WTC11 (cell line): Measurements from ENCODE around the gene IFNL2. TPM values are rescaled to one million over a fixed set of nuclear protein-coding genes. Genes with fewer than 3 reads are reported as not detected.

ENCODE experiments used
- ATAC-seq: fragments of 200-7000 bp; cut with Tn5 transposase; 2 replicates; pipeline ENCODE4 v1.10.0; 2021; ENCODE audit warnings: mild to moderate bottlenecking, moderate library complexity
- CTCF ChIA-PET: fragments of 300-600 bp; sonication (Branson Sonifier 250); formaldehyde crosslinking; loops from one replicate; lab custom pipeline; 2021; ENCODE audit warnings: antibody characterized with exemption; lab: Charles Lee
- POLR2A ChIA-PET: fragments of 350-600 bp; sonication (Branson Sonifier 250); formaldehyde crosslinking; loops from one replicate; lab custom pipeline; 2021; ENCODE audit warnings: antibody characterized with exemption; lab: Charles Lee
- DNase-seq: peaks from one replicate; pipeline ENCODE4 v3.0.0; 2021; ENCODE audit warnings: low spot score
- H3K27ac Mint-ChIP-seq: 2 replicates; pipeline ENCODE4 v1.8.0; 2021; ENCODE audit warnings: mixed read lengths
- H3K27me3 Mint-ChIP-seq: 2 replicates; pipeline ENCODE4 v1.8.0; 2021; ENCODE audit warnings: low read depth, mild to moderate bottlenecking, moderate library complexity, mixed read lengths
- H3K36me3 Mint-ChIP-seq: 2 replicates; pipeline ENCODE4 v1.8.0; 2021; ENCODE audit warnings: mixed read lengths
- H3K4me1 Mint-ChIP-seq: 2 replicates; pipeline ENCODE4 v1.8.0; 2022; ENCODE audit warnings: mixed read lengths
- H3K4me3 Mint-ChIP-seq: 2 replicates; pipeline ENCODE4 v1.8.0; 2021; ENCODE audit warnings: mild to moderate bottlenecking, moderate library complexity, mixed read lengths
- H3K9me3 Mint-ChIP-seq: 2 replicates; pipeline ENCODE4 v1.8.0; 2021; ENCODE audit warnings: mixed read lengths
- CREB1 ChIP-seq: sonication (generic); formaldehyde crosslinking; IDR thresholded peaks from 2 replicates; pipeline ENCODE4 v1.8.0; 2023; ENCODE audit warnings: mild to moderate bottlenecking, missing genetic modification reagents
- EMX1 ChIP-seq: fragments of 250-450 bp; sonication (Bioruptor Pico); IDR thresholded peaks from 2 replicates; pipeline ENCODE4 v1.8.0; 2021; ENCODE audit warnings: mild to moderate bottlenecking
- MAX ChIP-seq: sonication (generic); formaldehyde crosslinking; IDR thresholded peaks from 2 replicates; pipeline ENCODE4 v1.8.0; 2022; ENCODE audit warnings: mild to moderate bottlenecking, missing genetic modification reagents
- MLX ChIP-seq: sonication (generic); formaldehyde crosslinking; IDR thresholded peaks from 2 replicates; pipeline ENCODE4 v1.8.1; 2023; ENCODE audit warnings: mild to moderate bottlenecking, missing genetic modification reagents, moderate library complexity
- PRDM15 ChIP-seq: sonication (generic); formaldehyde crosslinking; IDR thresholded peaks from 2 replicates; pipeline ENCODE4 v1.8.0; 2022; ENCODE audit warnings: missing genetic modification reagents
- RELA ChIP-seq: sonication (generic); formaldehyde crosslinking; IDR thresholded peaks from 2 replicates; pipeline ENCODE4 v1.8.1; 2022; ENCODE audit warnings: missing genetic modification reagents, mild to moderate bottlenecking, borderline replicate concordance
- STAT6 ChIP-seq: sonication (generic); formaldehyde crosslinking; conservative IDR thresholded peaks from 2 replicates; pipeline ENCODE4 v1.8.1; 2023; ENCODE audit warnings: mild to moderate bottlenecking, low read depth, missing genetic modification reagents, moderate library complexity
- TEAD1 ChIP-seq: sonication (generic); formaldehyde crosslinking; IDR thresholded peaks from 2 replicates; pipeline ENCODE4 v1.8.0; 2022; ENCODE audit warnings: mild to moderate bottlenecking, missing genetic modification reagents
- ZNF532 ChIP-seq: fragments of 250-450 bp; sonication (Bioruptor Pico); IDR thresholded peaks from 2 replicates; pipeline ENCODE4 v1.9.0; 2021; ENCODE audit warnings: mild to moderate bottlenecking, borderline replicate concordance
- total RNA-seq: library from RNA; stranded (reverse); gene quantifications from 3 replicates; pipeline ENCODE4 v1.2.3, GENCODE V29; 2021
- TF ChIP-seq, protein P1 (sequence below): sonication (generic); formaldehyde crosslinking; IDR thresholded peaks from 2 replicates; pipeline ENCODE4 v1.8.1; 2023; ENCODE audit warnings: mild to moderate bottlenecking, missing genetic modification reagents, moderate library complexity

The IFNL2 gene
- total RNA-seq, 1 experiment from 2014 or later, result not detected

- ChIA-PET POLR2A (no interaction called here), CTCF (interaction anchor here (0.7 to 1.8 kb wide), 5 partner anchors 23 to 103 kb away, joined by 3 to 10 read pairs (median 3); no protein-coding TSS in a partner anchor)
- Mint-ChIP-seq H3K27me3 (peaks cover 41% of the 10 kb centered on the region), H3K9me3 (no peaks in the 10 kb centered on the region), H3K36me3 (no peaks in the 10 kb centered on the region), H3K27ac (no peak overlapping the region), H3K4me3 (no peak overlapping the region), H3K4me1 (no peaks in the 10 kb centered on the region)
- ATAC-seq (peak; percentile 39), DNase-seq (peak; percentile 26)
- TF ChIP-seq, protein P1, sequence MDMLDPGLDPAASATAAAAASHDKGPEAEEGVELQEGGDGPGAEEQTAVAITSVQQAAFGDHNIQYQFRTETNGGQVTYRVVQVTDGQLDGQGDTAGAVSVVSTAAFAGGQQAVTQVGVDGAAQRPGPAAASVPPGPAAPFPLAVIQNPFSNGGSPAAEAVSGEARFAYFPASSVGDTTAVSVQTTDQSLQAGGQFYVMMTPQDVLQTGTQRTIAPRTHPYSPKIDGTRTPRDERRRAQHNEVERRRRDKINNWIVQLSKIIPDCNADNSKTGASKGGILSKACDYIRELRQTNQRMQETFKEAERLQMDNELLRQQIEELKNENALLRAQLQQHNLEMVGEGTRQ (CRISPR knock-in tag), result no peak
Observed at GRCh38 chr19:39224910-39225309, 43.3 kb upstream of the IFNL2 start.

DNA sequence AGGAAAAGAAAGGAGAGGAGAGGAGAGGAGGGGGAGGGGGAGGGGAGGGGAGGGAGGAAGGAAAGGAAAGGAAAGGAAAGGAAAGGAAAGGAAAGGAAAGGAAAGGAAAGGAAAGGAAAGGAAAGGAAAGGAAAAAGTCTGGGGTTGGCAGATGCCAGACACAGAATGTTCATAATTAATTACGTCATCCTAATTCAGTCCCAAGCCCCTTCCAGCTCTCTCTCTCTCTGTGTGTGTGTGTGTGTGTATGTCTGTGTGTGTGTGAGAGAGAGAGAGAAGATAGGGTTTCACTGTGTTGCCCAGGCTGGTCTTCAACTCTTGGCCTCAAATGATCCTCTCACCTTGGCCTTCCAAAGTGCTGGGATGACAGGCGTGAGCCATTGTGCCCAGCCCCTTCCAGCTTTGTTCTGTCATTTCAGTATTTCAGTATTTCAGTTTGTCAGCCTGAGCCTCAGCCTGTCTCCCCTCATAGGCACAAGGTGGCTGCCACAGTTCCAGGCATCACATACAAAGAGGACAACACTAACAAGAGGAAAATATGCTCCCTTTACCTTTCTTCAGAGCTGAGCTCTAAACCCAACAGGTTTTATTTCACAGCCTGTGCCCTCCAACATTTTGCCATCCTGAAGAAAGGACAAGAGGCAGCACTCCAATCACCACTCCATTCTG is 38.0 kb upstream of the IFNL2 start:
- H3K4me3 Mint-ChIP-seq, result no peak overlapping the region
- ChIA-PET POLR2A (no interaction called here), CTCF (no interaction called here)
- TF ChIP-seq TEAD1 (CRISPR knock-in tag) (no peak), MAX (no peak)
- no peaks in the 10 kb centered on the region for H3K36me3 Mint-ChIP-seq
- no peak overlapping the region for H3K27ac Mint-ChIP-seq
- H3K9me3 Mint-ChIP-seq, result no peaks in the 10 kb centered on the region
- peaks cover 38% of the 10 kb centered on the region for H3K27me3 Mint-ChIP-seq
- no peak for DNase-seq
- H3K4me1 Mint-ChIP-seq, result no peaks in the 10 kb centered on the region
- ATAC-seq, result no peak

- Mint-ChIP-seq H3K4me3 (no peak overlapping the region), H3K27me3 (peaks cover 37% of the 10 kb centered on the region)
Observed at GRCh38 chr19:39232708-39233107, 35.5 kb upstream of the IFNL2 start.

DNA sequence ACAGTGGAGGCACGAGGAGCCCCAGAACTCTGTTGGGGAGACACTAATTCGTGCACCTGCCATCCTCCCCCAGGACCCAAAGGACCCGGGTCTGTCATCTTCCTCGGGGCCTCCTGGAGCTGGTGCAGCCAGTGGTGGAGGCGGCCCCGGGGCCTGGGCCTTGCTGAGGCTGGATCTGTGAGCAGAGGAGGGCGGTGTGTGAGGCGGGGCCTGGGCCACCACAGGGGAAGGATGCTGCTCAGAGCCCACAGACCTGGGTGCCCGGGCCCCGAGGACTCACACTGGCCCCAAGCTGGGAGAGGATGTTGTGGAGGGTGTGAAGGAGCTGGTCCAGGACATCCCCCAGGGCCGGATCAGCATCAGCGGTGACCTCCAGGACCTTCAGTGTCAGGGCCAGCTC is 31.7 kb upstream of the IFNL2 start:
- H3K4me3 Mint-ChIP-seq, result no peak overlapping the region
- 0 out of 2 replicates have a peak, but pooled peaks cover 2% of the 10 kb centered on the region for H3K4me1 Mint-ChIP-seq
- no peaks in the 10 kb centered on the region for H3K9me3 Mint-ChIP-seq
- DNase-seq (no peak), ATAC-seq (no peak)
- H3K27me3 Mint-ChIP-seq, result peaks cover 50% of the 10 kb centered on the region
- H3K36me3 Mint-ChIP-seq, result no peaks in the 10 kb centered on the region
- CTCF ChIA-PET, result interaction anchor here (0.7 to 1.2 kb wide), 2 partner anchors 37 to 106 kb away, joined by 4 read pairs; partner anchors contain the start of gene SAMD4B
- POLR2A ChIA-PET, result interaction anchor here (0.6 kb wide), 1 partner anchor 522 kb away, joined by 3 read pairs; no protein-coding TSS in a partner anchor
- H3K27ac Mint-ChIP-seq, result no peak overlapping the region
- TF ChIP-seq STAT6 (CRISPR knock-in tag), result no peak
- no peak for TF ChIP-seq ZNF532 (CRISPR knock-in tag)
- TF ChIP-seq CREB1 (CRISPR knock-in tag), result no peak
- TF ChIP-seq EMX1 (CRISPR knock-in tag), result no peak
- no peak for TF ChIP-seq MLX (CRISPR knock-in tag)

More at GRCh38 chr19:39232708-39233107, 35.5 kb upstream of the IFNL2 start:
- H3K4me1 Mint-ChIP-seq, result 0 out of 2 replicates have a peak, but pooled peaks cover 2% of the 10 kb centered on the region
- TF ChIP-seq RELA (CRISPR knock-in tag) (no peak), PRDM15 (CRISPR knock-in tag) (no peak)
- ChIA-PET CTCF (interaction anchor here (0.7 to 1.8 kb wide), 2 partner anchors 22 to 95 kb away, joined by 3 to 4 read pairs; no protein-coding TSS in a partner anchor), POLR2A (no interaction called here)
- no peak for ATAC-seq
- DNase-seq, result no peak
- no peaks in the 10 kb centered on the region for H3K9me3 Mint-ChIP-seq
- H3K36me3 Mint-ChIP-seq, result no peaks in the 10 kb centered on the region
- H3K27ac Mint-ChIP-seq, result no peak overlapping the region
